GM19324 (cell line): ENCODE results near the gene PRR20G.

Experiments
- ATAC-seq: cut with Tn5 transposase; IDR thresholded peaks from one replicate; pipeline ENCODE4 v1.9.1; 2021; ENCODE audit warnings: mild to moderate bottlenecking, moderate library complexity; ENCODE audit not compliant: unreplicated experiment, low FRiP score

Gene PRR20G

GRCh38 chr3:127237835-127238234, 50.0 kb downstream of the PRR20G start:
- no peak for ATAC-seq

GRCh38 chr3:127235706-127236105, 52.1 kb downstream of the PRR20G start:
- no peak for ATAC-seq

- no peak for ATAC-seq
Measured at GRCh38 chr3:127234778-127235177, 53.1 kb downstream of the PRR20G start.
